SU-DHL-6 (cell line): ENCODE results near the gene LGALS9.

ENCODE experiments used
- EZH2phosphoT487 ChIP-seq: fragments of 200-600 bp; sonication (generic), shearing (Covaris generic); conservative IDR thresholded peaks from 2 replicates; pipeline ENCODE4 v1.6.1; 2018; ENCODE audit warnings: mild to moderate bottlenecking, antibody characterized with exemption, low read length, moderate library complexity, mixed read lengths
- TF ChIP-seq, protein P1 (sequence below): fragments of 200-600 bp; sonication (generic); IDR thresholded peaks from one replicate; pipeline ENCODE4 v1.5.1; 2017; ENCODE audit warnings: antibody characterized with exemption, mild to moderate bottlenecking, low read length, moderate library complexity; ENCODE audit not compliant: insufficient read depth, poor library complexity, severe bottlenecking

DNA sequence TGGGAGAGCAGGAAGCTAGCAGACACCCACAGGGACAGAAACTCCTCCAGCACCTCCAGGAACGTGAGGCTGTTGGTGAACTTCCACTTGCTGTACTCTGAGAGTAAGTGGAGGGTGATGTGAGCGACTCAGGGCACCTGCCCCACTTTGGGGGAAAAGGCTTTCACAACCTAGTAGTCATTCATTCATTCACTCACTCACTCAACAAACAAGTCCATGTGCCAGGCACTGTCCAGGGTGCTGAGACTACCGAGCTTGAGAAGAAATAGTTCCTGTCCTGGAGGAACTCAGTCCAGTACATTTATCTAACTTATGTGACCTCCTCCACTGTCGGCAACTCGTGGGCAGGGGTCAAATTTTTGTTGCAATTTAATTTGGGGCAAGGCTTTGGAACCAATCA lies 26.6 kb downstream of the LGALS9 start:
- TF ChIP-seq EZH2phosphoT487 = no peak
- TF ChIP-seq, protein P1, sequence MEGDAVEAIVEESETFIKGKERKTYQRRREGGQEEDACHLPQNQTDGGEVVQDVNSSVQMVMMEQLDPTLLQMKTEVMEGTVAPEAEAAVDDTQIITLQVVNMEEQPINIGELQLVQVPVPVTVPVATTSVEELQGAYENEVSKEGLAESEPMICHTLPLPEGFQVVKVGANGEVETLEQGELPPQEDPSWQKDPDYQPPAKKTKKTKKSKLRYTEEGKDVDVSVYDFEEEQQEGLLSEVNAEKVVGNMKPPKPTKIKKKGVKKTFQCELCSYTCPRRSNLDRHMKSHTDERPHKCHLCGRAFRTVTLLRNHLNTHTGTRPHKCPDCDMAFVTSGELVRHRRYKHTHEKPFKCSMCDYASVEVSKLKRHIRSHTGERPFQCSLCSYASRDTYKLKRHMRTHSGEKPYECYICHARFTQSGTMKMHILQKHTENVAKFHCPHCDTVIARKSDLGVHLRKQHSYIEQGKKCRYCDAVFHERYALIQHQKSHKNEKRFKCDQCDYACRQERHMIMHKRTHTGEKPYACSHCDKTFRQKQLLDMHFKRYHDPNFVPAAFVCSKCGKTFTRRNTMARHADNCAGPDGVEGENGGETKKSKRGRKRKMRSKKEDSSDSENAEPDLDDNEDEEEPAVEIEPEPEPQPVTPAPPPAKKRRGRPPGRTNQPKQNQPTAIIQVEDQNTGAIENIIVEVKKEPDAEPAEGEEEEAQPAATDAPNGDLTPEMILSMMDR = no peak
